ENCODE data around the gene ATP13A4. TPM values are rescaled to one million over a fixed set of nuclear protein-coding genes. Genes with fewer than 3 reads are reported as not detected.
"Not testable (repeated sequence)": the region's sequence is repeated elsewhere in the genome, so short reads cannot be mapped to it uniquely, and the experiment has no call there.

Gene ATP13A4
- total RNA-seq, 1 donor from 2014 or later = 0.27 TPM

GRCh38 chr3:193546129-193546528 lies 8.6 kb downstream of the ATP13A4 start:
- Mint-ChIP-seq H3K36me3 (ENCODE audit: unreplicated experiment) (no peaks in the 10 kb centered on the region), H3K4me3 (ENCODE audit: unreplicated experiment) (no peak overlapping the region), H3K4me1 (ENCODE audit: unreplicated experiment) (no peaks in the 10 kb centered on the region), H3K27me3 (ENCODE audit: unreplicated experiment) (peaks cover 8% of the 10 kb centered on the region), H3K27ac (ENCODE audit: unreplicated experiment) (no peak overlapping the region), H3K9me3 (ENCODE audit: unreplicated experiment) (no peaks in the 10 kb centered on the region)
- TF ChIP-seq CTCF (IDR thresholded peaks at IDR 0.05) = no peak
- DNase-seq (ENCODE audit: extremely low spot score, unreplicated experiment) = no peak

DNA sequence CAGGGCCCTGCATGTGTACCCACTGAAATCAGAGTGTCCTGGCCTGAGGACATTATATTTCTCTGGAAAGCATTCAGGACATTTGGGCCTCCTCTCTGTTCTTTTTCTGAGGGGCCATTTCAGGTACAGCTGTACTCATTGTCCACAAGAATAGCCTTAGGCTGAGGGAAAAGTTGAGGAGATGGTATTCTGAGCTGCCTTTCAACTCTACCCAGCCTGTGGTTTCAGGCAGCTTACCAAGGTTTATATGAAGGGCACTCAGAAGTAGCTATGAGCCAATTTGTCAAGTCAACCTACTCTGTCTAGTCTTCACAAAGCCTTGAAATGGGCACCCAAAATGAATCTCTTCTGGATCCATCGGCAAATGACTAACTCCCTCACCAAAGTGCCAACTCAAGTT lies 9.4 kb downstream of the ATP13A4 start:
- Mint-ChIP-seq H3K27me3 (ENCODE audit: unreplicated experiment) (peaks cover 8% of the 10 kb centered on the region), H3K9me3 (ENCODE audit: unreplicated experiment) (no peaks in the 10 kb centered on the region), H3K4me3 (ENCODE audit: unreplicated experiment) (no peak overlapping the region), H3K4me1 (ENCODE audit: unreplicated experiment) (no peaks in the 10 kb centered on the region), H3K36me3 (ENCODE audit: unreplicated experiment) (no peaks in the 10 kb centered on the region), H3K27ac (ENCODE audit: unreplicated experiment) (no peak overlapping the region)
- DNase-seq (ENCODE audit: extremely low spot score, unreplicated experiment) = no peak
- TF ChIP-seq CTCF (IDR thresholded peaks at IDR 0.05) = no peak

GRCh38 chr3:193544289-193544688 lies 10.4 kb downstream of the ATP13A4 start:
- no peaks in the 10 kb centered on the region for H3K9me3 Mint-ChIP-seq (ENCODE audit: unreplicated experiment)
- no peak for DNase-seq (ENCODE audit: extremely low spot score, unreplicated experiment)
- no peak overlapping the region for H3K4me3 Mint-ChIP-seq (ENCODE audit: unreplicated experiment)
- TF ChIP-seq CTCF (IDR thresholded peaks at IDR 0.05) = no peak
- H3K4me1 Mint-ChIP-seq (ENCODE audit: unreplicated experiment) = no peaks in the 10 kb centered on the region
- peaks cover 8% of the 10 kb centered on the region for H3K27me3 Mint-ChIP-seq (ENCODE audit: unreplicated experiment)
- no peak overlapping the region for H3K27ac Mint-ChIP-seq (ENCODE audit: unreplicated experiment)
- no peaks in the 10 kb centered on the region for H3K36me3 Mint-ChIP-seq (ENCODE audit: unreplicated experiment)

- no peaks in the 10 kb centered on the region for H3K9me3 Mint-ChIP-seq (ENCODE audit: unreplicated experiment)
- no peaks in the 10 kb centered on the region for H3K36me3 Mint-ChIP-seq (ENCODE audit: unreplicated experiment)
- H3K4me1 Mint-ChIP-seq (ENCODE audit: unreplicated experiment) = no peaks in the 10 kb centered on the region
- H3K27ac Mint-ChIP-seq (ENCODE audit: unreplicated experiment) = no peak overlapping the region
- no peak for DNase-seq (ENCODE audit: extremely low spot score, unreplicated experiment)
- H3K27me3 Mint-ChIP-seq (ENCODE audit: unreplicated experiment) = peaks cover 17% of the 10 kb centered on the region
- H3K4me3 Mint-ChIP-seq (ENCODE audit: unreplicated experiment) = no peak overlapping the region
- no peak for TF ChIP-seq CTCF (IDR thresholded peaks at IDR 0.05)
These were observed 24.2 kb downstream of the ATP13A4 start for GRCh38 chr3:193530231-193531165.

- not testable (repeated sequence) for H3K4me1 Mint-ChIP-seq (ENCODE audit: unreplicated experiment); H3K27me3 Mint-ChIP-seq (ENCODE audit: unreplicated experiment); DNase-seq (ENCODE audit: extremely low spot score, unreplicated experiment); H3K9me3 Mint-ChIP-seq (ENCODE audit: unreplicated experiment); H3K36me3 Mint-ChIP-seq (ENCODE audit: unreplicated experiment); H3K4me3 Mint-ChIP-seq (ENCODE audit: unreplicated experiment); H3K27ac Mint-ChIP-seq (ENCODE audit: unreplicated experiment)
These were observed 28.6 kb downstream of the ATP13A4 start for GRCh38 chr3:193526085-193526484.

Measured in osteocyte (in vitro differentiated cells).